ENCODE results near the gene UBR1.
"Not testable (repeated sequence)": the region's sequence is repeated elsewhere in the genome, so short reads cannot be mapped to it uniquely, and the experiment has no call there.

UBR1 gene

GRCh38 chr15:42971830-42972229 lies 134.0 kb downstream of the UBR1 start:
- no peak for DNase-seq (ENCODE audit: low spot score)

GRCh38 chr15:42964476-42964875 lies 141.4 kb downstream of the UBR1 start:
- DNase-seq (ENCODE audit: low spot score), result no peak

GRCh38 chr15:42955518-42955917 lies 150.3 kb downstream of the UBR1 start:
- no peak for DNase-seq (ENCODE audit: low spot score)

DNA sequence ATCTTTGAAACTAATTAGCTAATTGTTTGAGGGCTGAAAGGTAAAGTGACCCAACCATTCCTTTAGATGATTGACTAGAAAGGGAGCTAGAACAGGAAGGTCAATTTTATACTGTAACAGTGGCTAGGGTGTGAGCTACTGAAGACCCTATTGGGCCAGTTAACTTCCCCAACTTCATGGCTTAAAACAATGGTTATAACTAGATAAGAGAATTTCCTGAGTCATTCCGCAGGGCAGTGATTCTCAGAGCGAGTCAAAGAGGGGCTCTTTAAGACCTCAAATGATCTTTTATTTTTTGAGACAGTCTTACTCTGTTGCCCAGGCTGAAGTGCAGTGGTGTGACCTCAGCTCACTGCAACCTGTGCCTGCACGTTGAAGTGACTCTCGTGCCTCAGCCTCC lies 151.5 kb downstream of the UBR1 start:
- DNase-seq (ENCODE audit: low spot score), result no peak

- not testable (repeated sequence) for DNase-seq (ENCODE audit: low spot score)
Observed at GRCh38 chr15:42948898-42949297, 156.9 kb downstream of the UBR1 start.

- no peak for DNase-seq (ENCODE audit: low spot score)
Observed at GRCh38 chr15:42940527-42940926, 165.3 kb downstream of the UBR1 start.

DNA sequence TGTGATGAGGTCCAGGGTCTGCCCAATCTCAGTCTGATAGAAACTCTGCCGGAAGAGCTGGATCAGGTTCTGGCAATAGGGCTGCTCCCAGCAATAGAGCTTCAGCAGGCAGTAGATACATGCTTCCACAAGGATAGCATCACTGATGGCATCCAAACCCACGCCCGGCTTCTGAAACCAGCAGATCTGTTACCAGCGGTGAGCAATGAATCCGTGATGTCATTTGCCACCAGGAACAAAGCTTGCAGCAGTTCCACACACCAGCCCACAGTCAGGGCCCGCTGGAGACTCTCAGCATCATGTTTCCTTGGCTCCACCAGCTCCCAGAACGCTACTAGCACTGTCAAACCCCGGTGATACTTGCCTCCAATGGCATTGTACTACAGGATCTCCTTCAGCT lies 166.0 kb downstream of the UBR1 start:
- DNase-seq (ENCODE audit: low spot score), result no peak

- no peak for DNase-seq (ENCODE audit: low spot score)
Observed at GRCh38 chr15:42937143-42937542, 168.7 kb downstream of the UBR1 start.

DNA sequence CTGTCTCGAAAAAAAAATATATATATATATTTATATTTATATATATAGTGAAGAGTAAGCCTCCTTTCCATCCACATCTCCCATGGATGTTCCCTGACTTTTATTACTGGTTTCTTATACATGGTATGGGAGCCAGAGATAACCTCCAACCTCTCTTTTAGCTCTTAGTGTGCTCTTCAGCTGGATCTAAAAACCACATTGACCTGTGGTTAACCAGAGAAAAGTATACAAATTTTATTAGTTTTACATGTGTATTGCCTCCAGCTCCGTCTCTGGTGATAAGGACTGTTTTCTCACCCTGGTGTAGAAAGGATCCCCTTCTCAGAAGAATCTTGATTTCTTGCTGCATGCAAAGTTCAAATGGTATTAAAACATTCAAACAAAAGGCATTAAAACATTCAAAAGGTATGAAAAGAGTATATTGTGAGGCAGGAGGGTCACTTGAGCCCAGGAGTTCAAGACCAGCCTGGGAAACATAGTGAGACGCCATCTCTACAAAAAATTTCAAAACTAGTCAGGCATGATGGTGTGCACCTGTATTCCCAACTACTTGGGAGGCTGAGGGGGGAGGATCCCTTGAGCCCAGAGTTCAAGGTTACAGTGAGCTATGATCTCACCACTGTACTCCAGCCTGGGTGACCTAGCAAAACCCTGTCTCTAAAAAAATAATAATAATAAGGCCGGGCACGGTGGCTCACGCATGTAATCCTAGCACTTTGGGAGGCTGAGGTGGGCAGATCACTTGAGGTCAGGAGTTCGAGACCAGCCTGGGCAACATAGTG lies 171.8 kb downstream of the UBR1 start:
- no peak for DNase-seq (ENCODE audit: low spot score)

DNA sequence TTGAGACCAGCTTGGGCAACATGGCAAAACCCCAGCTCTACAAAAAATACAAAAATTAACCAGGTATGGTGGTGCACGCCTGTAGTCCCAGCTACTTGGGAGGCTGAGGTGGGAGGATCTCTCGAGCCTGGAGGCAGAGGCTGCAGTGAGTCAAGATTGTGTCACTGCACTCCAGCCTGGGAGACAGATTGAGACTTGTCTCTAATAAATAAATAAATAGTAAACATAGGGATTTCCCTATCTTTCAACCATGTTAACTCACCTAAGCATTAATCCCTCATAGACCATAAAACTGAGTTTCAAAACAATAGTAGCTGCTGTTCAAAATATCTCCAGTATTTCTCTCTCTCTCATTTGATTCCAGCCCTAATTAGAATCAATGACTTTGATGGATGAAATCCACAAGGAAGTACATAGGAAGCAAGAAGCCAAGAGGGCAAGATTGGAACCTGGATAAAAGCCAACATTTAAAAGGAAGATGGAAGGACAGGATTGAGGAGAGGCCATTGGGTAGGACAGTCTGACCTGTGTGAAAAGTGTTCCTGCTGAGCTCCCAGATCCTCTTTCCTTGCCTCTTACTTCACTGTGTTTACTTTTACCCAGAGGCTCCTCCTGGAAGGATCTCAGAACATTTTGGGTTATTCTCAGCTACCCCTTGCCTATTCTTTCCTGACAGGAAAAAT lies 172.9 kb downstream of the UBR1 start:
- no peak for DNase-seq (ENCODE audit: low spot score)

DNA sequence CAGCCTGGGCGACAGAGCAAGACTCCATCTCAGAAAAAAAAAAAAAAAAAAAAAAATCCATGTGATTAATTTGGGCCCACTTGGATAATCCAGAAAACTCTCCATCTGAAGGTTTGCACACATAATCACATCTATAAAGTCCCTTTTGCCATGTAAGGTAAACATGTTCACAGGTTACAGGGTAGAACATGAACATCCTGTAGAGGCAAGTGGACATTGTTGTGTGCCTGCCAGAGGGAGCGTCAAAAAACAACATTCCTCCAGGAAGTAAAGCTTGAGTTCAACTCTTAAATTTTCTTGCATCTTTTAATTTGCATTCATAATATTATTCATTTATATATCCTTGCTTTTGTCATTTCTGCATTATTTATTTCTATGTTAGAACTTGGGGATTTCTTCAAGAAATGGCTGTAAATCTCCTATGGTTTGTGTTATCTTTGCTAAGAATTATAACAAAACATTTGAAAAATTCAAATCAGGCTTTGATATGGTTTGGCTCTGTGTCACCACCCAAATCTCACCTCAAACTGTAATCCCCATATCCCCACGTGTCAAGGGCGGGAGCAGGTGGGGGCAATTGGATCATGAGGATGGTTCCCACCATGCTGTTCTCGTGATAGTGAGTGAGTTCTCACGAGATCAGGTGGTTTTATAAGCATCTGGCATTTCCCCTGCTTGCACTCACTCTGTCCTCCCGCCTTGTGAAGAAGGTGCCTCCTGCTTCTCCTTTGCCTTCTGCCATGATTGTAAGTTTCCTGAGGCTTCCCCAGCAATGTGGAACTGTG lies 173.9 kb downstream of the UBR1 start:
- DNase-seq (ENCODE audit: low spot score), result no peak

GRCh38 chr15:42929306-42929848 lies 176.5 kb downstream of the UBR1 start:
- DNase-seq (ENCODE audit: low spot score), result no peak

DNA sequence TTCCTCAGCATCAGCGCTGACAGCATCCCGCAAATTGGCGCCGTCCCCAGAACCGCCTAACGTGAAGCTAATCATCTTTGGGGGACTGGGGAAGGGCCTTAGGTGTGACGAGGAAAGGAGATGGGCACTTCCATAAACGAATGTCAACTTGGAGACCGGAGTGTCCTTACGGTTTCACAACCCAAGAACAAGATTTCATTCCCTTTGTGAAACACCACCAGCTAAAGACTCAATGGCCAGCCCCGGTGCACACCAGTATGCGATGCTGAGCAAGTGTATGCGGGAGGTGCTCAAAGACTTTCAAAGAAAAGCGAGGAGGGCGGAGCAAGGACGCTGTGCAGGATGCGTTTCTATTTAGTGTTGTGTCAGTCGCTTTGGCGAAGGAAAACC lies 184.5 kb downstream of the UBR1 start:
- no peak for DNase-seq (ENCODE audit: low spot score)

GRCh38 chr15:42920519-42921341 lies 185.1 kb downstream of the UBR1 start, which contains the start of gene TTBK2:
Gene TTBK2, minus strand, starts transcription at chr15:42920778. Its CDS starts 42,161 bp downstream, at chr15:42878617.
- peak; percentile 97 for DNase-seq (ENCODE audit: low spot score)

DNA sequence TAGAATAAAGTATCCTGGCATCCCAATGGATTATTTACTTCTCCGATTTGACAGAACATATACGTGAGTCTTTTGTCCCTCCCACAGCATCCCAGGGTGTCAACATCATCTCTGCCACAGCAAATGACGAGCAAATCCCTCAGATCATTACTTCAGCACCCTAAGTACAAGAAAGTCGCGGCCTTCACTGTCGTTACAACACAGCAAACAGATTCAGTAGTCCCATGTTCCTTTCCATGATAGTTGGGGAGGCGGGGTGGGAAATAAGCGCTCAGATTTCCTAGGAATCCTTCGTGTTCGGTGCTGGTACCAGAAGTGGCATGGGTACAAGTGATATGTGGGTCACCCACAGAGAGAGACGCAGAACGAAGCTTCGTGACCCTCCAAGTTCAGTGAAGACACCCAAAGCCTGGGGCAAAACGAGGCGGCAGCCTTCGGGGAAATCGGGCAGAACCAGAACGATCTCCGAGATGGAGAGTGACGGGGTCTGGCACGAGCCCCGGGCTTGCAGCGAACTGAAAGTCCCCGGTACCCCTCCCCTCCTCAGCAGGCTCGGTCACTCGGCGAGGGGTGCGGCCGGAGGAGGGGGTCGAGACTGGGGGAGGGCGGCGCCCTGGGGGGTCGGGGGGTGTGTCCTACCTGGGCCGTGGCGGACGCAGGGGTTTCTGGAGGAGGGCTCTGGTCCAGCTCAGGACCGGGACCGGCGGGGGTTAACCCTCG lies 185.9 kb downstream of the UBR1 start:
- peak; percentile 64 for DNase-seq (ENCODE audit: low spot score)

GRCh38 chr15:42919308-42919707 lies 186.5 kb downstream of the UBR1 start:
- DNase-seq (ENCODE audit: low spot score), result no peak

DNA sequence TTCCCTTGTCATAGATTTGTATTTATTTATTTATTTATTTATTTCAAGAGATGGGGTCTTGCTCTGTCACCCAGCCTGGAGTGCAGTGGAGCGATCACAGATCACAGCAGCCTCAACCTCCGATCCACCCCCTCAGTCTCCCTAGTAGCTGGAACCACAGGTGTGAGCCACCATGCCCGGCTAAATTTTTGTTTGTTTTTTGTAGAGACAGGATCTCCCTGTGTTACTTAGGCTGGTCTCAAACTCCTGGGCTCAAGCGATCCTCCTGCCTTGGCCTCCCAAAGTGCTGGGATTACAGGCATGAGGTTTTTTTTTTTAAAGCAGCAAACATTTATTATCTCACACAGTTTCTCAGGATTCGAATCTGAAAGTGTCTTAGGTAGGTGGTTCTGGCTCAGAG lies 187.8 kb downstream of the UBR1 start:
- no peak for DNase-seq (ENCODE audit: low spot score)

DNA sequence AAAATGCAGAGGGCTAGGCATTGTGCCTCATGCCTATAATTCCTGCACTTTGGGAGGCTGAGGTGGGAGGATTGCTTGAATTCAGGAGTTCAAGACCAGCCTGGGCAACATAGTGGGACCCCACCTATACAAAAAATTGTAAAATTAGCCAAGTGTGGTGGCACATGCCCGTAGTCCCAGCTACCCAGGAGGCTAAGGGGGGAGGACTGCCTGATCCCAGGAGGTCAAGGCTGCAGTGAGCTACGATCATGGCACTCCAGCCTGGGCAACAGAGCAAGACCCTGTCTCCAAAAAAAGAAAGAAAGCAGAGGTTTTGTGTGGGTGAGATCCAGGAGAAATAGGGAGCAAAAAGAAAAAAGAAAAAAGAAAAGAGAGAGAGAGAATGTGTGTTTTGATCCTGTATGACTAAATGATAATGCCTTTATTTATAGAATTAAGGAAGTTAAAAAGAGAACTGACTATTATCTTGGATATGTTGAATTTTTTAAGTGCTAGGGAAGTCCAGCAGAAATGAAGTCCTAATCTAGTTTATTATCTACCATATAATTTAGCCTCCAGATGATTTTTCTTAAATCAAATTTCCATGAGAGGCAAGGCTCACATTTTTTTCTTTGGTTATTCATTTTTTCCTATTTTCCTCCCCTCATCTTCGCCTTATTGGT lies 190.1 kb downstream of the UBR1 start:
- no peak for DNase-seq (ENCODE audit: low spot score)

DNA sequence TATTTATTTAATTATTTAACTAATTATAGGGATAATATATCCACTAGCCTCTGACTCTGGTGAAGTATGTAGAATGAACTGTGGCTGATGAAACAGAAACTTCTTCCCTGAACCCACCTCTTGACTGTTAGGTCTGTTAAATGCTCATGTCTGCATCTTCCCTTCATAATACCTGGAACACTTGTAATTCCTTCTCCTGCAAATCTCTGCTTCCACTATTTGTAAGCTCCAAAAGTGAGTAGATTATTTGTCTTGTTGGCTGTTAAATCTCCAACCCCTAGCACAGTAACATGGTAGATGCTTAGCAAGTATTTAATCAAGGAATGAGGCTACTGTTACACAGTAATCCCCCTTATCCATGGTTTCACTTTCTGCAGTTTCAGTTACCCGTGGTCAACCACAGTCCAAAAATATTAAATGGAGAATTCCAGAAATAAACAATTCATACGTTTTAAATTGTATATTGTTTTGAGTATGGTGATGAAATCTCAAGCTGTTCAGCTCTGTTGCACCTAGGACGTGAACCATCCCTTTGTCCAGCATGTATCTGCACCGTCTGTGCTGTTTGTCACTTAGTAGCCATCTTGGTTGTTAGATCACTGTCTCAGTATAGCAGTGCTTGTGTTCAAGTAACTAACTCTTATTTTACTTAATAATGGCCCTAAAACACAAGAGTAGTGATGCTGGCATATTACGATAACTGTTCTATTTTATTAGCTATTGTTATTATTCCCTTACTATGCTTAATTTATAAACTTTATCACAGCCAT lies 190.9 kb downstream of the UBR1 start:
- DNase-seq (ENCODE audit: low spot score), result no peak
